ENCODE measurements around the gene CDH18. TPM values are rescaled to one million over a fixed set of nuclear protein-coding genes. Genes with fewer than 3 reads are reported as not detected.

CDH18 gene
- total and polyA plus RNA-seq, 4 donors = 0.03 to 2.4 TPM; not detected in 2

DNA sequence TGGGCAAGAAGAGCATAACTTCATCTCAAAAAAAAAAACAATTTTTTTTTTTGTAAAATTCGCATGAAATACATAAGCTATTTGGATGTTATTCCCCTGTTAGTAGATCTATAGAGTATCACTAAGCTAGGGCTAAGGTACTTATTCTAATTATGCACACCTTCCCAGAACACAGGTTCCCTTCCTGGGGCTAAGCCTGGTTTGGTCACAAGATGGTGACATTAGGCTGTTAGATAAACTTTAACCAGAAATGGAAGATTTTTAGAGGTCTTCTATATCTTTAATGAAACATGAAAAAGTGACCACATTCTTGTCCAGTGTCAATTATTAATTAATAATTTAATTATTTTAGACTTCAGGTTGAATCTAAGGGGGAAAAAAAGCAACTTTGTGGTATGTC lies 433.5 kb downstream of the CDH18 start:
- H3K36me3 ChIP-seq (ENCODE audit: control insufficient read depth in 4 of 4, insufficient read depth in 4 of 4, low read length in 4 of 4) = no peaks in the 10 kb centered on the region
- DNase-seq (no peak), ATAC-seq (ENCODE audit: insufficient read depth, low FRiP score) (no peak)
- H3K9me3 ChIP-seq (ENCODE audit: control insufficient read depth in 4 of 4, insufficient read depth in 3 of 4, low read length in 3 of 4) = no peaks in the 10 kb centered on the region
- H3K27me3 ChIP-seq (ENCODE audit: control insufficient read depth in 3 of 3, insufficient read depth in 3 of 3, low read length in 2 of 3) = no peaks in the 10 kb centered on the region
- H3K4me1 ChIP-seq (ENCODE audit: control insufficient read depth in 5 of 5, insufficient read depth in 5 of 5, low read length in 5 of 5) = no peaks in the 10 kb centered on the region
- H3K4me3 ChIP-seq = no peak overlapping the region
- WGBS, 2 donors = 77 to 79% methylated on average over 1 of the region's 1 CpG
- H3K9ac ChIP-seq (ENCODE audit: insufficient read depth in 1 of 2, low read length in 2 of 2) = no peak overlapping the region
- no peak overlapping the region for H3K27ac ChIP-seq (ENCODE audit: low read depth in 1 of 2, low read length in 1 of 2)
- TF ChIP-seq, protein P1, sequence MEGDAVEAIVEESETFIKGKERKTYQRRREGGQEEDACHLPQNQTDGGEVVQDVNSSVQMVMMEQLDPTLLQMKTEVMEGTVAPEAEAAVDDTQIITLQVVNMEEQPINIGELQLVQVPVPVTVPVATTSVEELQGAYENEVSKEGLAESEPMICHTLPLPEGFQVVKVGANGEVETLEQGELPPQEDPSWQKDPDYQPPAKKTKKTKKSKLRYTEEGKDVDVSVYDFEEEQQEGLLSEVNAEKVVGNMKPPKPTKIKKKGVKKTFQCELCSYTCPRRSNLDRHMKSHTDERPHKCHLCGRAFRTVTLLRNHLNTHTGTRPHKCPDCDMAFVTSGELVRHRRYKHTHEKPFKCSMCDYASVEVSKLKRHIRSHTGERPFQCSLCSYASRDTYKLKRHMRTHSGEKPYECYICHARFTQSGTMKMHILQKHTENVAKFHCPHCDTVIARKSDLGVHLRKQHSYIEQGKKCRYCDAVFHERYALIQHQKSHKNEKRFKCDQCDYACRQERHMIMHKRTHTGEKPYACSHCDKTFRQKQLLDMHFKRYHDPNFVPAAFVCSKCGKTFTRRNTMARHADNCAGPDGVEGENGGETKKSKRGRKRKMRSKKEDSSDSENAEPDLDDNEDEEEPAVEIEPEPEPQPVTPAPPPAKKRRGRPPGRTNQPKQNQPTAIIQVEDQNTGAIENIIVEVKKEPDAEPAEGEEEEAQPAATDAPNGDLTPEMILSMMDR (IDR thresholded peaks at IDR 0.05; ENCODE audit: control extremely low read depth, extremely low read depth) = no peak

DNA sequence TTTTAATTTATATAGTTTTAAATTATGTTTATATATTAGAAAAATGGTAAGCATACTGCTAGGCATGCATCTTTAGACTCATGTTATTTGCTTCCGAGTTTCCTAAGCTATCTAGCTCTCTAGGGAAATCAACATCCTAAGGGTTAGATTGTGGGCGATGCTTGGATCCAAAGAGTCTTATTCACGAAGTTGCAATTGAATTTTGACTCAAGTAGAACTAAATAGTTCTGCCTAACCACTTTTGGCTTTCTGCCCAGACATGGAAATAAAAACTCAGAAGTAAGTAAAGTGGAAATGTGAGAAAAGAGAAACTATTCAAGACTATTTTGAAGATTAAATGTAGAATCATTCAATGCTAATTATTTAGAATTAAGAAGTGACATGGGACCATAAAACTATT lies 440.4 kb downstream of the CDH18 start:
- H3K36me3 ChIP-seq (ENCODE audit: control insufficient read depth in 4 of 4, insufficient read depth in 4 of 4, low read length in 4 of 4) = no peaks in the 10 kb centered on the region
- H3K9me3 ChIP-seq (ENCODE audit: control insufficient read depth in 4 of 4, insufficient read depth in 3 of 4, low read length in 3 of 4) = no peaks in the 10 kb centered on the region
- DNase-seq (peak in 2 of 3 donors; percentile 76 to 86), ATAC-seq (ENCODE audit: insufficient read depth, low FRiP score) (no peak)
- no peaks in the 10 kb centered on the region for H3K27me3 ChIP-seq (ENCODE audit: control insufficient read depth in 3 of 3, insufficient read depth in 3 of 3, low read length in 2 of 3)
- H3K4me3 ChIP-seq = no peak overlapping the region
- no peak overlapping the region for H3K27ac ChIP-seq (ENCODE audit: low read depth in 1 of 2, low read length in 1 of 2)
- 25 to 48% methylated on average over 3 of the region's 3 CpGs for WGBS, 2 donors
- TF ChIP-seq, protein P1 (IDR thresholded peaks at IDR 0.05; ENCODE audit: control extremely low read depth, extremely low read depth) = no peak
- no peak overlapping the region for H3K9ac ChIP-seq (ENCODE audit: insufficient read depth in 1 of 2, low read length in 2 of 2)
- no peaks in the 10 kb centered on the region for H3K4me1 ChIP-seq (ENCODE audit: control insufficient read depth in 5 of 5, insufficient read depth in 5 of 5, low read length in 5 of 5)

GRCh38 chr5:19546521-19546920 lies 441.5 kb downstream of the CDH18 start:
- no peaks in the 10 kb centered on the region for H3K36me3 ChIP-seq (ENCODE audit: control insufficient read depth in 4 of 4, insufficient read depth in 4 of 4, low read length in 4 of 4)
- DNase-seq (no peak), ATAC-seq (ENCODE audit: insufficient read depth, low FRiP score) (no peak)
- no peak overlapping the region for H3K4me3 ChIP-seq
- no peaks in the 10 kb centered on the region for H3K4me1 ChIP-seq (ENCODE audit: control insufficient read depth in 5 of 5, insufficient read depth in 5 of 5, low read length in 5 of 5)
- no peaks in the 10 kb centered on the region for H3K9me3 ChIP-seq (ENCODE audit: control insufficient read depth in 4 of 4, insufficient read depth in 3 of 4, low read length in 3 of 4)
- TF ChIP-seq, protein P1 (IDR thresholded peaks at IDR 0.05; ENCODE audit: control extremely low read depth, extremely low read depth) = no peak
- no peak overlapping the region for H3K9ac ChIP-seq (ENCODE audit: insufficient read depth in 1 of 2, low read length in 2 of 2)
- no peak overlapping the region for H3K27ac ChIP-seq (ENCODE audit: low read depth in 1 of 2, low read length in 1 of 2)
- H3K27me3 ChIP-seq (ENCODE audit: control insufficient read depth in 3 of 3, insufficient read depth in 3 of 3, low read length in 2 of 3) = no peaks in the 10 kb centered on the region
- 54 to 56% methylated on average over 1 of the region's 1 CpG for WGBS, 2 donors

DNA sequence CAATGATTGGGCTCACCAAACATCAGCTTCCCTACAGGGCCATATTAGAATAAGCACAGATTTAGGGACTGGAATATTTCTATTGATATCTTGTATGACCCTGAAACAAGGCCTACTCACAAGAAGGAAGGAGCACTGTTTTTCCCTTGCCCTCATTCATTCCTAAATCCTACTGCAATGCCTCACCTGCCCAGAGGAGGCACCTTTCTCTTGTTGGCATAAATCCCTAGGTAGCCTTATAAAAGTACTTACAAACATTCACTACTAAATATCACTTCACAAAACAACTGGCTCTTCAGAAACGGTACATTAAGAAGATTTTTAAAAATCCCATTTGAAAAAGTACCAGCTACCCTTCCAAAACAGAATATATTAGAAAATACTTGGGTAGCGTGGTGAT lies 449.4 kb downstream of the CDH18 start:
- no peak for ATAC-seq (ENCODE audit: insufficient read depth, low FRiP score)
- Histone ChIP-seq H3K9me3 (ENCODE audit: control insufficient read depth in 4 of 4, insufficient read depth in 3 of 4, low read length in 3 of 4) (peaks cover 0 to 2% (median 0%) of the 10 kb centered on the region in 4 donors), H3K4me1 (ENCODE audit: control insufficient read depth in 5 of 5, insufficient read depth in 5 of 5, low read length in 5 of 5) (no peaks in the 10 kb centered on the region), H3K9ac (ENCODE audit: insufficient read depth in 1 of 2, low read length in 2 of 2) (no peak overlapping the region), H3K36me3 (ENCODE audit: control insufficient read depth in 4 of 4, insufficient read depth in 4 of 4, low read length in 4 of 4) (no peaks in the 10 kb centered on the region), H3K27ac (ENCODE audit: low read depth in 1 of 2, low read length in 1 of 2) (no peak overlapping the region), H3K4me3 (no peak overlapping the region), H3K27me3 (ENCODE audit: control insufficient read depth in 3 of 3, insufficient read depth in 3 of 3, low read length in 2 of 3) (no peaks in the 10 kb centered on the region)
- TF ChIP-seq, protein P1 (IDR thresholded peaks at IDR 0.05; ENCODE audit: control extremely low read depth, extremely low read depth) = no peak
- no peak for DNase-seq
- WGBS, 2 donors = 85 to 92% methylated on average over 2 of the region's 2 CpGs

All from lung (tissue), 12 donors.